ENCODE measurements around the gene GCLM.
"Not testable (repeated sequence)": the region's sequence is repeated elsewhere in the genome, so short reads cannot be mapped to it uniquely, and the experiment has no call there.

GCLM gene

GRCh38 chr1:93882269-93882668, 27.0 kb downstream of the GCLM start:
- DNase-seq: no peak

- DNase-seq: peak in 1 of 5 experiments; percentile 24
These were observed 28.5 kb downstream of the GCLM start for GRCh38 chr1:93880731-93881130.

- peak; percentile 56 to 95 (median 80) for DNase-seq
These were observed 30.2 kb downstream of the GCLM start, which contains the start of gene DNTTIP2 for GRCh38 chr1:93878889-93879586. Gene DNTTIP2 (minus strand): TSS chr1:93879206. CDS start chr1:93879148, 58 bp downstream.

GRCh38 chr1:93878501-93878888, 30.7 kb downstream of the GCLM start:
- DNase-seq: peak; percentile 16 to 66 (median 52)

GRCh38 chr1:93877529-93877928, 31.7 kb downstream of the GCLM start:
- no peak for DNase-seq

- no peak for DNase-seq
These were observed 33.0 kb downstream of the GCLM start for GRCh38 chr1:93876244-93876643.

GRCh38 chr1:93874025-93874651, 35.1 kb downstream of the GCLM start:
- DNase-seq: peak in 1 of 5 experiments; percentile 53

- no peak for DNase-seq
These were observed 37.9 kb downstream of the GCLM start for GRCh38 chr1:93871366-93871765.

- DNase-seq: no peak
These were observed 39.6 kb downstream of the GCLM start for GRCh38 chr1:93869653-93870052.

GRCh38 chr1:93868492-93868891, 40.7 kb downstream of the GCLM start:
- DNase-seq: not testable (repeated sequence)

- DNase-seq: no peak
These were observed 44.0 kb downstream of the GCLM start for GRCh38 chr1:93865253-93865652.

GRCh38 chr1:93864175-93864574, 45.1 kb downstream of the GCLM start:
- no peak for DNase-seq

- DNase-seq: not testable (repeated sequence)
These were observed 51.6 kb downstream of the GCLM start for GRCh38 chr1:93857653-93858052.

GRCh38 chr1:93855983-93856382, 53.2 kb downstream of the GCLM start:
- peak in 1 of 5 experiments; percentile 41 for DNase-seq

GRCh38 chr1:93853940-93854339, 55.3 kb downstream of the GCLM start:
- no peak for DNase-seq

GRCh38 chr1:93851878-93852277, 57.4 kb downstream of the GCLM start:
- no peak for DNase-seq

GRCh38 chr1:93851327-93851712, 57.9 kb downstream of the GCLM start:
- DNase-seq: no peak

GRCh38 chr1:93850687-93851326, 58.4 kb downstream of the GCLM start:
- DNase-seq: peak in 4 of 5 experiments; percentile 24 to 46 (median 36)

GRCh38 chr1:93848350-93848883, 60.8 kb downstream of the GCLM start:
- DNase-seq: no peak

- peak; percentile 36 to 77 (median 68) for DNase-seq
These were observed 61.4 kb downstream of the GCLM start for GRCh38 chr1:93847811-93848288.

GRCh38 chr1:93846992-93847810, 62.0 kb downstream of the GCLM start:
- peak; percentile 78 to 94 (median 83) for DNase-seq
